GM23338 (cell line): Measurements from ENCODE around the gene NUDT16. TPM values are rescaled to one million over a fixed set of nuclear protein-coding genes. Genes with fewer than 3 reads are reported as not detected.

Source experiments
- ATAC-seq: fragments of 200-7000 bp; cut with Tn5 transposase; 3 replicates; pipeline ENCODE4 v1.9.1; 2020
- DNase-seq: peaks from one replicate; pipeline ENCODE4 v3.0.0-alpha.2; 2015; ENCODE audit warnings: low spot score
- H2AFZ ChIP-seq: fragments of 200-600 bp; sonication (generic); 2 replicates; pipeline ENCODE4 v1.8.0; 2016; ENCODE audit warnings: antibody characterized with exemption, mild to moderate bottlenecking, moderate library complexity
- H3F3A ChIP-seq: fragments of 200-600 bp; sonication (generic); replicated peaks from 2 replicates; pipeline ENCODE4 v1.8.0; 2017; ENCODE audit warnings: antibody characterized with exemption, mixed run types, low read depth
- H3K27ac ChIP-seq: fragments of 200-600 bp; sonication (generic); 2 replicates; pipeline ENCODE4 v1.6.1; 2016; ENCODE audit warnings: low read depth
- H3K27me3 ChIP-seq: fragments of 200-600 bp; sonication (generic); 2 replicates; pipeline ENCODE4 v1.8.0; 2016; ENCODE audit warnings: mild to moderate bottlenecking, mixed run types, moderate library complexity; ENCODE audit not compliant: insufficient read depth
- H3K36me3 ChIP-seq: fragments of 200-600 bp; sonication (generic); 2 replicates; pipeline ENCODE4 v1.8.0; 2016; ENCODE audit warnings: mild to moderate bottlenecking; ENCODE audit not compliant: insufficient read depth
- H3K4me1 ChIP-seq: fragments of 200-600 bp; sonication (generic); 2 replicates; pipeline ENCODE4 v1.8.0; 2016; ENCODE audit warnings: mild to moderate bottlenecking, moderate library complexity; ENCODE audit not compliant: insufficient read depth
- H3K4me2 ChIP-seq: fragments of 200-600 bp; sonication (generic); 2 replicates; pipeline ENCODE4 v1.7.1; 2017; ENCODE audit warnings: mixed run types
- H3K4me3 ChIP-seq: fragments of 200-600 bp; sonication (generic); 2 replicates; pipeline ENCODE4 v1.6.1; 2016; ENCODE audit warnings: mixed run types
- H3K79me2 ChIP-seq: fragments of 200-600 bp; sonication (generic); replicated peaks from 2 replicates; pipeline ENCODE4 v1.8.0; 2017; ENCODE audit warnings: mild to moderate bottlenecking; ENCODE audit not compliant: insufficient read depth
- H3K9me2 ChIP-seq: fragments of 200-600 bp; sonication (generic); 2 replicates; pipeline ENCODE4 v1.8.0; 2017; ENCODE audit not compliant: insufficient read depth
- H4K20me1 ChIP-seq: fragments of 200-600 bp; sonication (generic); replicated peaks from 2 replicates; pipeline ENCODE4 v1.8.0; 2017; ENCODE audit warnings: mild to moderate bottlenecking; ENCODE audit not compliant: insufficient read depth
- H3K27ac Mint-ChIP-seq: 2 replicates; pipeline ENCODE4 v1.8.0; 2020; ENCODE audit warnings: inconsistent platforms, mild to moderate bottlenecking, moderate library complexity, mixed read lengths
- H3K27me3 Mint-ChIP-seq: 3 replicates; pipeline ENCODE4 v1.8.0; 2022; ENCODE audit warnings: low read depth, mild to moderate bottlenecking, moderate library complexity, mixed read lengths, inconsistent platforms; ENCODE audit not compliant: insufficient read depth, poor library complexity
- H3K36me3 Mint-ChIP-seq: 3 replicates; pipeline ENCODE4 v1.8.0; 2021; ENCODE audit warnings: low read depth, mild to moderate bottlenecking, inconsistent platforms, moderate library complexity, mixed read lengths
- H3K4me1 Mint-ChIP-seq: 3 replicates; pipeline ENCODE4 v1.8.0; 2020; ENCODE audit warnings: mild to moderate bottlenecking, inconsistent platforms, mixed read lengths
- H3K4me3 Mint-ChIP-seq: 3 replicates; pipeline ENCODE4 v1.8.0; 2021; ENCODE audit warnings: moderate library complexity, mild to moderate bottlenecking, inconsistent platforms, mixed read lengths
- H3K9me3 Mint-ChIP-seq: 3 replicates; pipeline ENCODE4 v1.8.0; 2020; ENCODE audit warnings: moderate library complexity, mild to moderate bottlenecking, inconsistent platforms, mixed read lengths
- CREB1 ChIP-seq: fragments of 250-450 bp; sonication (Bioruptor Pico); IDR thresholded peaks from 2 replicates; pipeline ENCODE4 v1.5.0; 2020; ENCODE audit warnings: low read depth, mild to moderate bottlenecking, moderate library complexity
- EZH2phosphoT487 ChIP-seq: fragments of 200-600 bp; sonication (generic); IDR thresholded peaks from one replicate; pipeline ENCODE4 v1.8.1; 2018; ENCODE audit warnings: antibody characterized with exemption; ENCODE audit not compliant: unreplicated experiment
- JUNB ChIP-seq: IDR thresholded peaks from one replicate; pipeline ENCODE4 v1.6.1; 2016; ENCODE audit warnings: antibody characterized with exemption; ENCODE audit not compliant: unreplicated experiment
- REST ChIP-seq: IDR thresholded peaks from one replicate; pipeline ENCODE4 v1.6.1; 2018; ENCODE audit warnings: antibody characterized with exemption; ENCODE audit not compliant: unreplicated experiment
- STAT1 ChIP-seq: IDR thresholded peaks from one replicate; pipeline ENCODE4 v1.6.1; 2016; ENCODE audit warnings: antibody characterized with exemption; ENCODE audit not compliant: unreplicated experiment
- ZNF114 ChIP-seq: fragments of 250-450 bp; sonication (Bioruptor Pico); IDR thresholded peaks from 2 replicates; pipeline ENCODE4 v1.5.0; 2020; ENCODE audit warnings: mild to moderate bottlenecking, moderate library complexity
- ZNF331 ChIP-seq: fragments of 250-450 bp; sonication (Bioruptor Pico); IDR thresholded peaks from 2 replicates; pipeline ENCODE4 v1.5.0; 2020; ENCODE audit warnings: low read depth, mild to moderate bottlenecking, moderate library complexity
- polyA plus RNA-seq: library from polyadenylated mRNA; unstranded; fragments of >200 nt; fragmentation: Nextera tagmentation; extraction: Ambion mirVana; gene quantifications from 2 replicates; pipeline ENCODE4 v1.2.1, GENCODE V29; 2016
- total RNA-seq: library from RNA; depleted of rRNA; stranded (reverse); fragments of >200 nt; shearing (Covaris generic); gene quantifications from 2 replicates; pipeline ENCODE4 v1.2.3, GENCODE V29; 2014
- TF ChIP-seq, protein P1 (sequence below): fragments of 250-450 bp; sonication (Bioruptor Pico); IDR thresholded peaks from 2 replicates; pipeline ENCODE4 v1.5.0; 2020; ENCODE audit warnings: mild to moderate bottlenecking, moderate library complexity
- TF ChIP-seq, protein P2 (sequence below): IDR thresholded peaks from 2 replicates; pipeline ENCODE4 v1.6.1; 2016; ENCODE audit warnings: antibody characterized with exemption

Gene NUDT16
- total and polyA plus RNA-seq, 2 experiments from 2014 or later: 10.0 to 15.4 TPM

- Mint-ChIP-seq H3K27ac (no peak overlapping the region), H3K27me3 (no peaks in the 10 kb centered on the region), H3K4me3 (no peak overlapping the region), H3K36me3 (no peaks in the 10 kb centered on the region), H3K9me3 (no peaks in the 10 kb centered on the region; the same call in 2 of the 3 replicates), H3K4me1 (peaks cover 11% of the 10 kb centered on the region)
- no peak for DNase-seq
- Histone ChIP-seq H3K9me2 (no peaks in the 10 kb centered on the region), H3K4me2 (no peak overlapping the region), H4K20me1 (no peaks in the 10 kb centered on the region), H3K4me1 (0 out of 2 replicates have a peak, but pooled peaks cover 6% of the 10 kb centered on the region), H3K27me3 (no peaks in the 10 kb centered on the region), H3F3A (no peaks in the 10 kb centered on the region), H3K79me2 (no peaks in the 10 kb centered on the region), H3K36me3 (no peaks in the 10 kb centered on the region), H3K27ac (no peak overlapping the region), H2AFZ (no peak overlapping the region), H3K4me3 (no peak overlapping the region)
- no peak for TF ChIP-seq CREB1 (CRISPR knock-in tag)
- TF ChIP-seq, protein P1, sequence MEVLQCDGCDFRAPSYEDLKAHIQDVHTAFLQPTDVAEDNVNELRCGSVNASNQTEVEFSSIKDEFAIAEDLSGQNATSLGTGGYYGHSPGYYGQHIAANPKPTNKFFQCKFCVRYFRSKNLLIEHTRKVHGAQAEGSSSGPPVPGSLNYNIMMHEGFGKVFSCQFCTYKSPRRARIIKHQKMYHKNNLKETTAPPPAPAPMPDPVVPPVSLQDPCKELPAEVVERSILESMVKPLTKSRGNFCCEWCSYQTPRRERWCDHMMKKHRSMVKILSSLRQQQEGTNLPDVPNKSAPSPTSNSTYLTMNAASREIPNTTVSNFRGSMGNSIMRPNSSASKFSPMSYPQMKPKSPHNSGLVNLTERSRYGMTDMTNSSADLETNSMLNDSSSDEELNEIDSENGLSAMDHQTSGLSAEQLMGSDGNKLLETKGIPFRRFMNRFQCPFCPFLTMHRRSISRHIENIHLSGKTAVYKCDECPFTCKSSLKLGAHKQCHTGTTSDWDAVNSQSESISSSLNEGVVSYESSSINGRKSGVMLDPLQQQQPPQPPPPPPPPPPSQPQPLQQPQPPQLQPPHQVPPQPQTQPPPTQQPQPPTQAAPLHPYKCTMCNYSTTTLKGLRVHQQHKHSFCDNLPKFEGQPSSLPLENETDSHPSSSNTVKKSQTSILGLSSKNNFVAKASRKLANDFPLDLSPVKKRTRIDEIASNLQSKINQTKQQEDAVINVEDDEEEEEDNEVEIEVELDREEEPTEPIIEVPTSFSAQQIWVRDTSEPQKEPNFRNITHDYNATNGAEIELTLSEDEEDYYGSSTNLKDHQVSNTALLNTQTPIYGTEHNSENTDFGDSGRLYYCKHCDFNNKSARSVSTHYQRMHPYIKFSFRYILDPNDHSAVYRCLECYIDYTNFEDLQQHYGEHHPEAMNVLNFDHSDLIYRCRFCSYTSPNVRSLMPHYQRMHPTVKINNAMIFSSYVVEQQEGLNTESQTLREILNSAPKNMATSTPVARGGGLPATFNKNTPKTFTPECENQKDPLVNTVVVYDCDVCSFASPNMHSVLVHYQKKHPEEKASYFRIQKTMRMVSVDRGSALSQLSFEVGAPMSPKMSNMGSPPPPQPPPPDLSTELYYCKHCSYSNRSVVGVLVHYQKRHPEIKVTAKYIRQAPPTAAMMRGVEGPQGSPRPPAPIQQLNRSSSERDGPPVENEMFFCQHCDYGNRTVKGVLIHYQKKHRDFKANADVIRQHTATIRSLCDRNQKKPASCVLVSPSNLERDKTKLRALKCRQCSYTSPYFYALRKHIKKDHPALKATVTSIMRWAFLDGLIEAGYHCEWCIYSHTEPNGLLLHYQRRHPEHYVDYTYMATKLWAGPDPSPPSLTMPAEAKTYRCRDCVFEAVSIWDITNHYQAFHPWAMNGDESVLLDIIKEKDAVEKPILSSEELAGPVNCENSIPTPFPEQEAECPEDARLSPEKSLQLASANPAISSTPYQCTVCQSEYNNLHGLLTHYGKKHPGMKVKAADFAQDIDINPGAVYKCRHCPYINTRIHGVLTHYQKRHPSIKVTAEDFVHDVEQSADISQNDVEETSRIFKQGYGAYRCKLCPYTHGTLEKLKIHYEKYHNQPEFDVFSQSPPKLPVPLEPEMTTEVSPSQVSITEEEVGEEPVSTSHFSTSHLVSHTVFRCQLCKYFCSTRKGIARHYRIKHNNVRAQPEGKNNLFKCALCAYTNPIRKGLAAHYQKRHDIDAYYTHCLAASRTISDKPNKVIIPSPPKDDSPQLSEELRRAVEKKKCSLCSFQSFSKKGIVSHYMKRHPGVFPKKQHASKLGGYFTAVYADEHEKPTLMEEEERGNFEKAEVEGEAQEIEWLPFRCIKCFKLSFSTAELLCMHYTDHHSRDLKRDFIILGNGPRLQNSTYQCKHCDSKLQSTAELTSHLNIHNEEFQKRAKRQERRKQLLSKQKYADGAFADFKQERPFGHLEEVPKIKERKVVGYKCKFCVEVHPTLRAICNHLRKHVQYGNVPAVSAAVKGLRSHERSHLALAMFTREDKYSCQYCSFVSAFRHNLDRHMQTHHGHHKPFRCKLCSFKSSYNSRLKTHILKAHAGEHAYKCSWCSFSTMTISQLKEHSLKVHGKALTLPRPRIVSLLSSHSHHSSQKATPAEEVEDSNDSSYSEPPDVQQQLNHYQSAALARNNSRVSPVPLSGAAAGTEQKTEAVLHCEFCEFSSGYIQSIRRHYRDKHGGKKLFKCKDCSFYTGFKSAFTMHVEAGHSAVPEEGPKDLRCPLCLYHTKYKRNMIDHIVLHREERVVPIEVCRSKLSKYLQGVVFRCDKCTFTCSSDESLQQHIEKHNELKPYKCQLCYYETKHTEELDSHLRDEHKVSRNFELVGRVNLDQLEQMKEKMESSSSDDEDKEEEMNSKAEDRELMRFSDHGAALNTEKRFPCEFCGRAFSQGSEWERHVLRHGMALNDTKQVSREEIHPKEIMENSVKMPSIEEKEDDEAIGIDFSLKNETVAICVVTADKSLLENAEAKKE (CRISPR knock-in tag): no peak
- no peak for TF ChIP-seq EZH2phosphoT487
- TF ChIP-seq, protein P2, sequence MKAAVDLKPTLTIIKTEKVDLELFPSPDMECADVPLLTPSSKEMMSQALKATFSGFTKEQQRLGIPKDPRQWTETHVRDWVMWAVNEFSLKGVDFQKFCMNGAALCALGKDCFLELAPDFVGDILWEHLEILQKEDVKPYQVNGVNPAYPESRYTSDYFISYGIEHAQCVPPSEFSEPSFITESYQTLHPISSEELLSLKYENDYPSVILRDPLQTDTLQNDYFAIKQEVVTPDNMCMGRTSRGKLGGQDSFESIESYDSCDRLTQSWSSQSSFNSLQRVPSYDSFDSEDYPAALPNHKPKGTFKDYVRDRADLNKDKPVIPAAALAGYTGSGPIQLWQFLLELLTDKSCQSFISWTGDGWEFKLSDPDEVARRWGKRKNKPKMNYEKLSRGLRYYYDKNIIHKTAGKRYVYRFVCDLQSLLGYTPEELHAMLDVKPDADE: no peak
- ATAC-seq: no peak
Measured at GRCh38 chr3:131431754-131432153, 50.2 kb downstream of the NUDT16 start.

DNA sequence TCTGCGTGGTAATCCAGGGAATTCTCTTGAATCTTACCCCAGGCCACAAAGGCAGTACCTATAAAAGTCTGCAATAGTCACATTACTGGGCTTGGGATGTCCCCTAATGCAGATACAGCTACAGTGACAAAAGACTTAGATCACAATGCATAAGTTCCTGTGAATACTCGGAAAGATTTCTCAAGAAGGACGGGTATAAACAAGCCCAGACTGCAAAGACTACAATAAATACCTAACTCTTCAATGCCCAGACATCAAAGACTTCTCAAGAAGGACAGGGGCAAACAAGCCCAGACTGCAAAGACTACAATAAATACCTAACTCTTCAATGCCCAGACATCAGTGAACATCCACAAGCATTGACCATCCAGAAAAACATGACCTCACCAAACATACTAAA is 50.9 kb downstream of the NUDT16 start:
- no peak overlapping the region for H3K27ac ChIP-seq
- H3K9me2 ChIP-seq: no peaks in the 10 kb centered on the region
- no peaks in the 10 kb centered on the region for H3F3A ChIP-seq
- no peaks in the 10 kb centered on the region for H3K27me3 ChIP-seq
- 0 out of 2 replicates have a peak, but pooled peaks cover 1% of the 10 kb centered on the region for H3K4me1 ChIP-seq
- no peaks in the 10 kb centered on the region for H4K20me1 ChIP-seq
- no peak overlapping the region for H3K4me3 Mint-ChIP-seq
- ATAC-seq (no peak), DNase-seq (no peak)
- H3K79me2 ChIP-seq: no peaks in the 10 kb centered on the region
- H3K4me1 Mint-ChIP-seq: peaks cover 6% of the 10 kb centered on the region
- H3K9me3 Mint-ChIP-seq: no peaks in the 10 kb centered on the region; the same call in 2 of the 3 replicates
- no peak overlapping the region for H3K4me3 ChIP-seq
- no peaks in the 10 kb centered on the region for H3K27me3 Mint-ChIP-seq
- H3K36me3 ChIP-seq: no peaks in the 10 kb centered on the region
- no peaks in the 10 kb centered on the region for H3K36me3 Mint-ChIP-seq
- no peak overlapping the region for H2AFZ ChIP-seq
- H3K4me2 ChIP-seq: no peak overlapping the region
- no peak overlapping the region for H3K27ac Mint-ChIP-seq
- TF ChIP-seq ZNF331 (CRISPR knock-in tag) (no peak), REST (no peak), JUNB (no peak), ZNF114 (CRISPR knock-in tag) (no peak), STAT1 (no peak), CREB1 (CRISPR knock-in tag) (no peak)
- TF ChIP-seq, protein P2: no peak
